ENCODE measurements around the gene PCP4.

The PCP4 gene

DNA sequence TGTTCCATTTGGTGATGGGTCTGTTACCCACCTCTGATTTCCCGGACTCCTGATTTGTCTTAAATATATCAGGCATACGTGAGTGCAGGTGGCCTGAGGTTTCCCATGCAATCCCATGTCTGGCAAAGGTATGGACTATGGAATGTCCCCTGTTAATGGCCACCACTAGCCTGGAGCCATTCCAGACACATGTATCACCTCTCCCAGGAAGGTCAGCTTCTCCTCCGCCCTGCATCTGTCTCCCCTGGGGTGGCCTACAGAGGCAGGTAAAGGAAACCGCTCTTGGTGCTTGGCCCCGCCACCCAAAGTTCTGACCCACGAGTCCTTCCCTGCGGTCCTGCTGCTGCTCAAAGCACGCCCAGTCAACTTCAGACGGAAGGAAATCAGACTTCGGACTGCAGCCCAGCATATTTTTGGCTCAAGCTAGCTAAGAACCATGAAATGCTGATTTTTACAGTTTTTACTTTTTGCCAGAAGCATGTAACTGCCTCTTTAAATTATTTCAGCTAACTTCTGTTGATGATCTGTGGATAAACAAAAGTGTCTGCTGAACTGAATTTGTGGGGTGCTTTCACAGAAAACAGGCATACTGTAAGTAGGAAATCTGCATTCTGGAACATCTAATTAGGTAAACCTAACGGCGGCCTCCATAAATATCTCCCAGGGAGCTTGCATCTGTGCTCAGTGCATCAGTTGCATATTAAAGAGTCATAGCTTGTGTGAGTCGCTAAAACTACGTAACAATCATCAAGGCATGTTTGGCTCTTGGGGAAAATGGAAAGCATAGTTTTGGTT is 105.9 kb downstream of the PCP4 start:
- no peak for DNase-seq (ENCODE audit: low read depth in 2 of 2)

DNA sequence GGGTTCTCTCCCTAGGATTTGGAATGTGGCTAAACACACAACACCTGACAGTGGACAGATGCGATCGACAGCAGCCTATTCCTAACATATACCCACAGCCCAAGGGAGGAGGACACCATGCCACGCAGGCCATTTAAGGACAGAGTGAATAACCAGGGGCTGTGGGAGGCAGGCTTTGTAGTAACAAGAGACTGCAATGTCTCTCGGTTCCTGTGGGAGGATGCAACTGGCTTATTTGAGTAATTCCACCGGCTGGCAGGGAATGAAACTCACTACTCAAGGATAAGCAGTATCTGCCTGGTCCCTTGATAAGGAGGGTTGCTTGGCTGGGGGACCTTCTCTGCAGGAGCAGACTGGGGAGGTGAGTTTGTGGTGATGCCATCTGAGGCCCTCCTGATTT is 109.6 kb downstream of the PCP4 start:
- DNase-seq (ENCODE audit: low read depth in 2 of 2), result no peak

Data from stimulated activated CD8-positive, alpha-beta memory T cell treated with anti-CD3 and anti-CD28 coated beads, Interleukin-15, amount 100 ng/mL, for 4 hours (primary cell).